ENCODE measurements around the gene SPEN. TPM values are rescaled to one million over a fixed set of nuclear protein-coding genes. Genes with fewer than 3 reads are reported as not detected.
A peak's percentile ranks its signal among the peaks of the same experiment; 100 is the strongest.

SPEN gene
- total and polyA plus RNA-seq, 12 donors, result 16.4 to 51.2 (median 30.7) TPM

DNA sequence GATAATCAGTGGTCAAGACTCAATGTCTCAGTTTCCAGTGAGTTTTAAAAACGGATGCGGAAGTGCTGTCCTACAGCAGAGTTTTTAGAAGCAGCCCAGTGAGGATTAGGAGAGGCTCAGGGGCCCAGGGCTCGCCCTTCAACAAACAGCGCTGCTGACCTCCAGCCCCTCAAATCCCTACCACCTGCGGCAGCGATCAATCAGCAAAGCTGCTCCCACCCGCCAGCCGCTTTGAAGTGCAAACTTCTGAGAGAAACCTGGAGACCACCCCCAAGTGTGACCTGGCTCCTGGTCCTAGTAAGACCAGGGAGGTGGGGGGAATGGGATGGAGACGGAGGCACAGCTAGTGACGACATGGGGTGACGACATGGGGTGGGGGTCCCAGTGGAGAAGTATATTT is 114.0 kb downstream of the SPEN start:
- H3K9me3 ChIP-seq (replicated peaks in 1 of 3), result no peaks in the 10 kb centered on the region
- peak overlapping the region in 3 of 5 donors; percentile 75 to 90 (median 77) for H3K27ac ChIP-seq
- peaks cover 18 to 62% of the 10 kb centered on the region in 2 donors for H3K4me1 ChIP-seq (replicated peaks in 1 of 2)
- H3K4me3 ChIP-seq, result no peak overlapping the region
- no peak for TF ChIP-seq POLR2A (IDR thresholded peaks at IDR 0.05)
- no peak for TF ChIP-seq CTCF (IDR thresholded peaks at IDR 0.05)
- 88 to 95% (median 90%) methylated on average over 11 of the region's 11 CpGs for WGBS, 4 donors
- no peaks in the 10 kb centered on the region for H3K27me3 ChIP-seq
- DNase-seq, result peak in 3 of 7 donors; percentile 15 to 25 (median 19)
- no peaks in the 10 kb centered on the region for H3K36me3 ChIP-seq (replicated peaks in 1 of 2)
- intact Hi-C loops (cut with DNase I), result no loop called here

DNA sequence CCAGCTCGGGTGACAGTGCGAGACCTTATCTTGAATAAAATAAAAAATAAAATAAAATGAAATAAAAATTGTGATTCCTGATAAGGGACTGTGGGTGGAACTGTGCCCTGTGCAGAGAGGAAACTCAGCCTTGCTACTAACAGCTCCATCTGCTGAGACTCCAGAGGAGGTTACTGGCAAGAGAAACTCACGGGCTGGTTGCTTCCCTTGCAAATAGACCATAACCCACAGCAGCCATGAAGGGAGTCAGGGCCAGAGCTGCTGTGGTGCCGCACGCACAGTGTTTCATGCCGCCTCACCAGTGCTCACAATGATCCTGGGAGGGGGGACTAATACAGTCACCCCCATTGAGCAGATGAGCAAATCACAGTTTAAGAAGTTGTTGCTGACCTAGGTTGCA is 114.7 kb downstream of the SPEN start:
- peak overlapping the region; percentile 75 to 90 (median 84) for H3K27ac ChIP-seq
- peaks cover 18 to 64% of the 10 kb centered on the region in 2 donors for H3K4me1 ChIP-seq (replicated peaks in 1 of 2)
- 26 to 48% (median 47%) methylated on average over 3 to 6 of the region's 6 CpGs for WGBS, 4 donors
- H3K4me3 ChIP-seq, result no peak overlapping the region
- H3K36me3 ChIP-seq (replicated peaks in 1 of 2), result no peaks in the 10 kb centered on the region
- H3K9me3 ChIP-seq (replicated peaks in 1 of 3), result no peaks in the 10 kb centered on the region
- intact Hi-C loops (cut with DNase I), result no loop called here
- no peaks in the 10 kb centered on the region for H3K27me3 ChIP-seq
- peak in 1 of 2 donors; percentile 10 for TF ChIP-seq POLR2A (IDR thresholded peaks at IDR 0.05)
- TF ChIP-seq CTCF (IDR thresholded peaks at IDR 0.05), result peak in 2 of 6 experiments; percentile 1 to 21
- DNase-seq, result peak in 6 of 7 donors; percentile 30 to 73 (median 66)

GRCh38 chr1:15962671-15963362 is 115.3 kb downstream of the SPEN start:
- Histone ChIP-seq H3K36me3 (replicated peaks in 1 of 2) (no peaks in the 10 kb centered on the region), H3K4me1 (replicated peaks in 1 of 2) (peaks cover 18 to 67% of the 10 kb centered on the region in 2 donors), H3K27me3 (no peaks in the 10 kb centered on the region), H3K9me3 (replicated peaks in 1 of 3) (no peaks in the 10 kb centered on the region), H3K4me3 (no peak overlapping the region), H3K27ac (peak overlapping the region; percentile 75 to 90 (median 84))
- WGBS, 4 donors, result 47 to 69% (median 51%) methylated on average over 8 of the region's 8 CpGs
- TF ChIP-seq POLR2A (IDR thresholded peaks at IDR 0.05), result peak in 1 of 2 donors; percentile 22
- TF ChIP-seq CTCF (IDR thresholded peaks at IDR 0.05), result no peak
- intact Hi-C loops (cut with DNase I), result no loop called here
- DNase-seq, result peak; percentile 39 to 85 (median 80)

GRCh38 chr1:15963363-15963967 is 116.0 kb downstream of the SPEN start:
- H3K36me3 ChIP-seq (replicated peaks in 1 of 2), result peaks cover 0 to under 1% of the 10 kb centered on the region in 2 donors
- no peaks in the 10 kb centered on the region for H3K27me3 ChIP-seq
- no peak for DNase-seq
- H3K4me1 ChIP-seq (replicated peaks in 1 of 2), result peaks cover 18 to 65% of the 10 kb centered on the region in 2 donors
- TF ChIP-seq POLR2A (IDR thresholded peaks at IDR 0.05), result no peak
- no peak for TF ChIP-seq CTCF (IDR thresholded peaks at IDR 0.05)
- intact Hi-C loops (cut with DNase I), result no loop called here
- H3K27ac ChIP-seq, result peak overlapping the region; percentile 75 to 90 (median 84)
- no peak overlapping the region for H3K4me3 ChIP-seq
- no peaks in the 10 kb centered on the region for H3K9me3 ChIP-seq (replicated peaks in 1 of 3)
